Tibial artery (tissue), 4 donors: ENCODE measurements around the gene KRTAP4-16.

Source experiments
- DNase-seq, 2 donors: peaks; one replicate each; pipeline ENCODE4 v3.0.0-alpha.2; 2019
- H3K27ac ChIP-seq, 2 donors: fragments of 200-600 bp; sonication (generic) in 1 of 2; 1 replicate in 1 of 2; 2 replicates in 1 of 2; pipeline ENCODE4 v1.5.1; 2018 to 2019; ENCODE audit warnings: mild to moderate bottlenecking in 1 of 2
- H3K27me3 ChIP-seq, 2 donors: fragments of 200-600 bp; sonication (generic) in 1 of 2; one replicate each; pipeline versions ENCODE4 v1.5.1 to v1.6.0; 2016 to 2019
- H3K36me3 ChIP-seq, 3 donors: fragments of 200-600 bp; sonication (generic) in 2 of 3; one replicate each; pipeline ENCODE4 v1.5.1; 2016 to 2019; ENCODE audit warnings: mild to moderate bottlenecking in 2 of 3
- H3K4me1 ChIP-seq, 4 donors: fragments of 200-600 bp; sonication (generic) in 2 of 4; 1 replicate in 3 of 4; 2 replicates in 1 of 4; pipeline ENCODE4 v1.5.1; 2016 to 2019
- H3K4me3 ChIP-seq, 2 donors: fragments of 200-600 bp; sonication (generic) in 1 of 2; 1 replicate in 1 of 2; 2 replicates in 1 of 2; pipeline ENCODE4 v1.5.1; 2018 to 2019; ENCODE audit warnings: mild to moderate bottlenecking in 2 of 2
- H3K9me3 ChIP-seq, 3 donors: fragments of 200-600 bp; sonication (generic) in 1 of 3; one replicate each; pipeline ENCODE4 v1.5.1; 2016 to 2019
- intact Hi-C: fragments of 100-400 bp; cut with DNase I; formaldehyde crosslinking; loops from one replicate; pipeline ENCODE4 v1.15.0; 2023; ENCODE audit warnings: low total_unique reads
- TF ChIP-seq, protein P1 (sequence below), 2 experiments: fragments of 200-600 bp in 1 of 2; fragments of 450-650 bp in 1 of 2; IDR thresholded peaks; one replicate each; pipeline ENCODE4 v1.5.1; 2017 to 2019; ENCODE audit warnings: antibody characterized with exemption in 2 of 2, mild to moderate bottlenecking in 1 of 2, moderate library complexity in 1 of 2

The KRTAP4-16 gene

DNA sequence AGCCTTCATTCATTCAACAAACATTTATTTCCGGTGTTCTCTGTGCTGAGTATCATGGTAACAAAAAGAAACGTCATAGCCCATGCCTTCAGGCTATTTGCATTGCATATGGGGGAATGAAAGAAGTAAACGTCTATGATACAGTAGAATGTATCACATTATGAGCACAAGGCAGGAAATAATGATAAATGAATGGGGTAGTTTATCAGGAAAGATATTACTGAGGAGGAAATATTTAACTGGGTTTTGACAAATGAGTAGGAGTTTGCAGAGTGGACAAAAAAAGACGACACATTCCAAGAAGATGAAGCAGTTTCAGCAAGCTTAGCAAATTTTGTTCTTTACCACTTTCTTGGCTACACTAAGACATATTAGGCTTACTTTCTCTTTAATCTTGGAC is 19.4 kb downstream of the KRTAP4-16 start:
- TF ChIP-seq, protein P1, sequence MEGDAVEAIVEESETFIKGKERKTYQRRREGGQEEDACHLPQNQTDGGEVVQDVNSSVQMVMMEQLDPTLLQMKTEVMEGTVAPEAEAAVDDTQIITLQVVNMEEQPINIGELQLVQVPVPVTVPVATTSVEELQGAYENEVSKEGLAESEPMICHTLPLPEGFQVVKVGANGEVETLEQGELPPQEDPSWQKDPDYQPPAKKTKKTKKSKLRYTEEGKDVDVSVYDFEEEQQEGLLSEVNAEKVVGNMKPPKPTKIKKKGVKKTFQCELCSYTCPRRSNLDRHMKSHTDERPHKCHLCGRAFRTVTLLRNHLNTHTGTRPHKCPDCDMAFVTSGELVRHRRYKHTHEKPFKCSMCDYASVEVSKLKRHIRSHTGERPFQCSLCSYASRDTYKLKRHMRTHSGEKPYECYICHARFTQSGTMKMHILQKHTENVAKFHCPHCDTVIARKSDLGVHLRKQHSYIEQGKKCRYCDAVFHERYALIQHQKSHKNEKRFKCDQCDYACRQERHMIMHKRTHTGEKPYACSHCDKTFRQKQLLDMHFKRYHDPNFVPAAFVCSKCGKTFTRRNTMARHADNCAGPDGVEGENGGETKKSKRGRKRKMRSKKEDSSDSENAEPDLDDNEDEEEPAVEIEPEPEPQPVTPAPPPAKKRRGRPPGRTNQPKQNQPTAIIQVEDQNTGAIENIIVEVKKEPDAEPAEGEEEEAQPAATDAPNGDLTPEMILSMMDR (IDR thresholded peaks at IDR 0.05): no peak
- H3K36me3 ChIP-seq: no peaks in the 10 kb centered on the region
- intact Hi-C loops: no loop called here
- H3K4me3 ChIP-seq: no peak overlapping the region
- H3K27ac ChIP-seq: no peak overlapping the region
- H3K9me3 ChIP-seq: no peaks in the 10 kb centered on the region
- no peaks in the 10 kb centered on the region for H3K4me1 ChIP-seq
- no peaks in the 10 kb centered on the region for H3K27me3 ChIP-seq
- DNase-seq: no peak

DNA sequence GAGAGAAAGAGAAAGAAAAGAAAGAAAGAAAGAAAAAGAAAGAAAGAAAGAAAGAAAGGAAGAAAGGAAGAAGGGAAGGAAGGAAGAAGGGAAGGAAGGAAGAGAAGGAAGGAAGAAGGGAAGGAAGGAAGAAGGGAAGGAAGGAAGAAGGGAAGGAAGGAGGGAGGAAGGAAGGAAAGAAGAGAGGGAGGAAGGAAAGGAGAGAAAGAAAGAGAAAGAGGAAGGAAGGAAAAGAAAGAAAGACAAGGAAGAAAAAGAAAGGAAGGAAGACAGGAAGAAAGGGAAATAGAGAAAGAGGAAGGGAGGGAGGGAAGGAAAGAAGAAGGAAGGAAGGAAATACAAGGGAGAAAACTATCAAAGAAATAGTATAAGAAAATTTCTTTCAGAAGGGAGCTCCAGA is 25.2 kb downstream of the KRTAP4-16 start:
- Histone ChIP-seq H3K9me3 (no peaks in the 10 kb centered on the region), H3K27ac (no peak overlapping the region), H3K36me3 (no peaks in the 10 kb centered on the region), H3K4me3 (no peak overlapping the region), H3K27me3 (no peaks in the 10 kb centered on the region), H3K4me1 (no peaks in the 10 kb centered on the region)
- intact Hi-C loops: no loop called here
- DNase-seq: no peak
- TF ChIP-seq, protein P1 (IDR thresholded peaks at IDR 0.05): no peak

DNA sequence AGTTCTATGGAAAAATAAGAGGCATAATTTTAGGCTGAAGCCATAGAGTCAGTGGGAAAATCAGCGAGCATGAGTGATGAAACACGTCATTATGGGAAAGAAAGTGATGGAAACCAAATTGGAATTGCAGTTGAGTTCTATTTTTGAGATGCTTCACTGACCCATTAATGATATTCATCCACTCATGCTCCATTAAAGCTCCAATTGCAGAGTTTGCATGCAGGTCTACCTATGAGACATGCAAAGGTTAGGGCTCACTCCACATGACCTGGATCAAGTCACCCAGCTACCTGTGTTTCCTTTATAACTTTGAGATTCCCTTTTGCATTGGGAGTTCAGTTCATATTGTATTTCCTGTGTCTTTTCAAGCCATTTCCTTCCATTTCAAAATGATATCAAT is 28.3 kb downstream of the KRTAP4-16 start:
- H3K4me3 ChIP-seq: no peak overlapping the region
- no peak overlapping the region for H3K27ac ChIP-seq
- intact Hi-C loops: no loop called here
- no peaks in the 10 kb centered on the region for H3K36me3 ChIP-seq
- H3K27me3 ChIP-seq: no peaks in the 10 kb centered on the region
- TF ChIP-seq, protein P1 (IDR thresholded peaks at IDR 0.05): no peak
- H3K9me3 ChIP-seq: no peaks in the 10 kb centered on the region
- no peaks in the 10 kb centered on the region for H3K4me1 ChIP-seq
- DNase-seq: no peak

DNA sequence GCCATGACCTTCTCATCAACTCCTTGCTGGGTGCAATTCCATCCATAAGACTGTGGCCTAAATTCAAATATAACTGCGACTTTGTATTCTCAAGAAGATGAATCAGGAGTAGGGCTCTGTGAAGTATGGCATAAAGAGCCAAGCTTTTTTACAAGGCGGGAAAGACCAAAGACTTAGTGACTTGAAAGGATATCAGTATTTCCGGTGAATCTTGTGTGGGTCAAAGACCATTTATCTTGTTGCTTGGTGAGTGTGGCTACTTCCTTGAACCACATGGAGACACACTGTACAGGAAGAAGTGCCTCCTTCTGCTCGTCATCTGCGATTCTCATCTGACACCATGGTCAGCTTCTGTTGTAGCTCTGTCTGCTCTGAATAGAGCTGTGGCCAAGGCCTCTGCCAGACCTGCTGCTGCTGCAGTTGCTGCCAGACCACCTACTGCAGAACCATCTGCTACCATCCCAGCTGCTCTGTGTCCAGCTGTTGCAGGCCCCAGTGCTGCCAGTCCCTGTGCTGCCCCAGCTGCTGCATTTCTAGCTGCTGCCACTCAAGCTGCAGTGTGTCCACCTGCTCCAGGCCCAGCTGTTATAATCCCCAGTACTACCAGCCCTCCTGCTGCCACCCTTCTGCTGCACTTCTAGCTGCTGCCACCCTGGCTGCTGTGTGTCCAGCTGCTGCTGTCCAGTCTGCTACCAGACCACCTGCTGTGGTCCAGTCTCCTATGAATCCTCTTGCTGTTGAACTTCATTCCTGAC is 30.2 kb downstream of the KRTAP4-16 start:
- Histone ChIP-seq H3K9me3 (no peaks in the 10 kb centered on the region), H3K4me1 (no peaks in the 10 kb centered on the region), H3K4me3 (no peak overlapping the region), H3K27me3 (no peaks in the 10 kb centered on the region), H3K27ac (no peak overlapping the region), H3K36me3 (no peaks in the 10 kb centered on the region)
- DNase-seq: no peak
- intact Hi-C loops: no loop called here
- TF ChIP-seq, protein P1 (IDR thresholded peaks at IDR 0.05): no peak

DNA sequence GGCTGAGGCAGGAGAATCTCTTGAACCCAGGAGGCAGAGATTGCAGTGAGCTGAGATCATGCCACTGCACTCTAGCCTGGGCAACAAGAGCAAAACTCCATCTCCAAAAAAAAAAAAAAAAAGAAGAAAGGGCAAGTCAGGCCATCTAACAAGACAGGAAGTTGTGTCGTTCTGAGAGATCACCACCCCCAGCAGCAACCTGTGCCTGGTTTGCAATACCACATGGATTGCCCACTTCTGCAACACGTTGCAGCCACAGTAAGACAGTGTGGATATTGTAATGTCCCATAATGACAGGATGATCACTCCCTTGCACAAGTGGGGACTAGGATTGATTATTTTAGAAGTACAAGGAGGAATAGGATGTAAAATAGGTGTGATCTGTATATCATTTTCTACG is 33.0 kb downstream of the KRTAP4-16 start:
- Histone ChIP-seq H3K27me3 (no peaks in the 10 kb centered on the region), H3K9me3 (no peaks in the 10 kb centered on the region), H3K27ac (no peak overlapping the region), H3K36me3 (no peaks in the 10 kb centered on the region), H3K4me3 (no peak overlapping the region), H3K4me1 (no peaks in the 10 kb centered on the region)
- TF ChIP-seq, protein P1 (IDR thresholded peaks at IDR 0.05): no peak
- DNase-seq: no peak
- intact Hi-C loops: no loop called here
